GM12878 (cell line): ENCODE data around the gene BBX. TPM values are rescaled to one million over a fixed set of nuclear protein-coding genes. Genes with fewer than 3 reads are reported as not detected.

Source experiments
- ATAC-seq: fragments of 200-7000 bp; cut with Tn5 transposase; 3 replicates; pipeline ENCODE4 v1.9.1; 2020; ENCODE audit warnings: mild to moderate bottlenecking, moderate library complexity
- BruUV-seq: library from RNA; stranded (reverse); fragments of 400-500 nt; replicated peaks from 2 replicates; lab custom pipeline; 2021; lab: Mats Ljungman, UMichigan
- CTCF ChIA-PET: fragments of 300-600 bp; sonication (Branson Sonifier 250); formaldehyde crosslinking; extraction: SDS; loops from one replicate; lab custom pipeline; 2021; ENCODE audit warnings: inconsistent platforms; lab: Yijun Ruan, JAX
- POLR2A ChIA-PET: fragments of 350-600 bp; formaldehyde crosslinking; extraction: SDS; loops from one replicate; lab custom pipeline; 2021; ENCODE audit warnings: inconsistent platforms; lab: Charles Lee
- RAD21 ChIA-PET: fragments of 300-600 bp; sonication (Branson Sonifier 250); formaldehyde crosslinking; loops from one replicate; lab custom pipeline; 2023; ENCODE audit warnings: antibody characterized with exemption; ENCODE audit not compliant: unreplicated experiment; lab: Charles Lee
- SMC1A ChIA-PET: fragments of 300-600 bp; sonication (Branson Sonifier 250); formaldehyde crosslinking; loops from one replicate; lab custom pipeline; 2023; ENCODE audit not compliant: unreplicated experiment, uncharacterized antibody; lab: Charles Lee
- DNase-seq: peaks from one replicate; pipeline ENCODE4 v3.0.0-alpha.2; 2011; ENCODE audit warnings: low read depth, low spot score
- FAIRE-seq: peaks from 3 replicates; lab custom pipeline; 2011; peaks lifted over from hg19 to GRCh38; lab: Jason Lieb, UNC
- H2AFZ ChIP-seq: 2 replicates; pipeline ENCODE4 v1.6.0; 2011; ENCODE audit warnings: low read depth, low read length, control low read depth; ENCODE audit not compliant: control insufficient read depth
- H3K27ac ChIP-seq: 2 replicates; pipeline ENCODE4 v1.5.1; 2011; ENCODE audit warnings: control low read depth; ENCODE audit not compliant: control insufficient read depth, insufficient read depth
- H3K27me3 ChIP-seq, 2 experiments: replicated peaks in 1 of 2; 2 replicates each; pipeline versions ENCODE4 v1.6.0 to v1.6.1; 2011; ENCODE audit warnings: low read length in 1 of 2; ENCODE audit not compliant: control insufficient read depth in 2 of 2, insufficient read depth in 2 of 2
- H3K36me3 ChIP-seq, 2 experiments: 2 replicates each; pipeline ENCODE4 v1.5.1; 2011; ENCODE audit warnings: low read length in 1 of 2; ENCODE audit not compliant: control insufficient read depth in 2 of 2, insufficient read depth in 2 of 2
- H3K4me1 ChIP-seq: 2 replicates; pipeline ENCODE4 v1.6.1; 2011; ENCODE audit warnings: mild to moderate bottlenecking, low read length, moderate library complexity, mixed read lengths; ENCODE audit not compliant: control insufficient read depth, insufficient read depth
- H3K4me2 ChIP-seq: 2 replicates; pipeline ENCODE4 v1.6.0; 2011; ENCODE audit warnings: control low read depth; ENCODE audit not compliant: control insufficient read depth, insufficient read depth
- H3K4me3 ChIP-seq: fragments of 200-600 bp; sonication (generic); 2 replicates; pipeline ENCODE4 v1.5.1; 2016
- H3K79me2 ChIP-seq: 2 replicates; pipeline ENCODE4 v1.6.0; 2011; ENCODE audit warnings: low read length; ENCODE audit not compliant: control insufficient read depth, insufficient read depth
- H3K9ac ChIP-seq: 2 replicates; pipeline ENCODE4 v1.8.0; 2011; ENCODE audit warnings: low read length, control low read depth, mixed read lengths; ENCODE audit not compliant: control insufficient read depth, insufficient read depth
- H3K9me3 ChIP-seq: replicated peaks from 3 replicates; pipeline ENCODE4 v1.5.1; 2011; ENCODE audit warnings: mild to moderate bottlenecking, low read length; ENCODE audit not compliant: control insufficient read depth, insufficient read depth
- H4K20me1 ChIP-seq: 2 replicates; pipeline ENCODE4 v1.6.0; 2011; ENCODE audit not compliant: control insufficient read depth, insufficient read depth
- CTCF ChIP-seq, 3 experiments: IDR thresholded peaks in 2 of 3; conservative IDR thresholded peaks in 1 of 3; 2 replicates each; pipeline ENCODE4 v1.5.1; 2011; ENCODE audit warnings: low read depth in 3 of 3, low read length in 3 of 3, mild to moderate bottlenecking in 3 of 3, control low read depth in 2 of 3, moderate library complexity in 2 of 3, inconsistent platforms in 1 of 3, mixed read lengths in 1 of 3; ENCODE audit not compliant: control insufficient read depth in 2 of 3, insufficient read depth in 1 of 3; ENCODE audit errors: extremely low read depth in 1 of 3
- RB1 ChIP-seq: fragments of 450-650 bp; formaldehyde crosslinking; IDR thresholded peaks from 2 replicates; pipeline ENCODE4 v1.6.1; 2017; ENCODE audit warnings: mild to moderate bottlenecking, borderline replicate concordance
- WGBS: methylation state at CpG from one replicate; pipeline ENCODE4 v1.1.6; 2016; ENCODE audit warnings: low lambda C conversion rate; ENCODE audit not compliant: insufficient replicate concordance, insufficient coverage; ENCODE audit errors: missing lambda C conversion rate; 5-methylcytosine and 5-hydroxymethylcytosine counted together
- in situ Hi-C: fragments of 300-500 bp; cut with MboI; formaldehyde crosslinking; loops from 9 replicates; pipeline ENCODE4 v1.14.3; 2018; ENCODE audit warnings: mixed read lengths
- intact Hi-C: fragments of 100-400 bp; cut with micrococcal nuclease; formaldehyde crosslinking; loops from one replicate; pipeline ENCODE4 v1.14.2; 2022; ENCODE audit not compliant: unreplicated experiment
- polyA plus RNA-seq, 11 experiments: library from polyadenylated mRNA; depleted of rRNA in 4 of 11; unstranded in 6 of 11; stranded (reverse) in 5 of 11; fragments of >200 nt; fragmentation: Nextera tagmentation in 4 of 11; fragmentation: Illumina TruSeq in 1 of 11; extraction: Ambion mirVana in 4 of 11; extraction: Trizol in 1 of 11; gene quantifications; 1 replicate in 1 of 11; 2 replicates in 10 of 11; pipeline versions ENCODE4 v1.2.1 to v1.2.3, GENCODE V29; 2011 to 2016; ENCODE audit warnings: inconsistent platforms in 2 of 11, missing spikeins in 2 of 11, low read depth in 1 of 11
- total RNA-seq, 4 experiments: library from RNA; depleted of rRNA in 3 of 4; stranded (reverse); fragments of >200 nt in 3 of 4; fragmentation: Illumina TruSeq in 1 of 4; extraction: Trizol in 1 of 4; gene quantifications; 2 replicates each; pipeline versions ENCODE4 v1.2.1 to v1.2.3, GENCODE V29; 2013 to 2021

BBX gene
- total and polyA plus RNA-seq, 10 of the 15 experiments (the other 5 are each of a cell fraction or from before 2014, with no cell fraction given): 13.3 to 38.5 (median 32.0) TPM

- H4K20me1 ChIP-seq: no peaks in the 10 kb centered on the region
- POLR2A ChIA-PET: no interaction called here
- H3K27me3 ChIP-seq: no peaks in the 10 kb centered on the region
- BruUV-seq: no TSS peak
- no peak for DNase-seq
- H3K27ac ChIP-seq: no peak overlapping the region
- SMC1A ChIA-PET: interaction anchor here (0.9 to 1.9 kb wide), 6 partner anchors 9 to 196 kb away, joined by 3 to 5 read pairs (median 3); no protein-coding TSS in a partner anchor
- H3K4me1 ChIP-seq: no peaks in the 10 kb centered on the region
- CTCF ChIA-PET: interaction anchor here (1.2 to 2.0 kb wide), 3 partner anchors 40 to 51 kb away, joined by 4 to 8 read pairs (median 5); no protein-coding TSS in a partner anchor
- H3K9ac ChIP-seq: no peak overlapping the region
- H3K9me3 ChIP-seq: no peaks in the 10 kb centered on the region; the same call in 2 of the 3 replicates
- intact Hi-C loops (no loop called here), in situ Hi-C loops (no loop called here)
- H3K4me3 ChIP-seq: no peak overlapping the region
- TF ChIP-seq RB1 (no peak), CTCF (IDR thresholded peaks at IDR 0.05 in 2 of 3, conservative IDR thresholded peaks at IDR 0.05 in 1 of 3; ENCODE audit: control insufficient read depth in 2 of 3, extremely low read depth in 1 of 3, insufficient read depth in 1 of 3, low read depth in 3 of 3, low read length in 3 of 3) (0 out of 6 replicates have a peak, but pooled peaks of 1 of the 3 experiments have one; percentile 6)
- FAIRE-seq: no peak
- no peak overlapping the region for H3K4me2 ChIP-seq
- WGBS: 92% methylated on average over 8 of the region's 8 CpGs
- no peaks in the 10 kb centered on the region for H3K79me2 ChIP-seq
- RAD21 ChIA-PET: no interaction called here
- H3K36me3 ChIP-seq: peaks cover 0 to 25% of the 10 kb centered on the region in 2 experiments
- no peak for ATAC-seq
- no peak overlapping the region for H2AFZ ChIP-seq
These were observed 272.1 kb downstream of the BBX start for GRCh38 chr3:107794664-107795443.
